Left lung (tissue), 8 donors: Measurements from ENCODE around the gene IKBIP. TPM values are rescaled to one million over a fixed set of nuclear protein-coding genes. Genes with fewer than 3 reads are reported as not detected.

Experiments
- polyA plus RNA-seq, 6 donors: library from polyadenylated mRNA; unstranded; fragments of 120-200 nt; gene quantifications; one replicate each; pipeline ENCODE4 v1.2.1, GENCODE V29; 2013; ENCODE audit not compliant: insufficient read length in 6 of 6
- total RNA-seq, 2 donors: library from RNA; stranded (reverse); fragmentation: NEBNext Ultra II Directional; extraction: Animal tissue kit (Norgen Biotek cat#: 25700); gene quantifications; one replicate each; pipeline ENCODE4 v1.2.1, GENCODE V29; 2021
- donor health status: DM: no; HTN: yes; CAD: no.
- donor health status: DM: no; HTN: no; CAD: no.

Gene IKBIP
- total and polyA plus RNA-seq, 8 donors = 23.6 to 31.7 (median 28.5) TPM

Other genes with a start within 250 kb of the IKBIP start
- gene TMPO, start 129.2 kb downstream of the IKBIP start, total RNA-seq = 10 to 100 TPM; 53.4 to 60.2 TPM
- 100 to 1,000 TPM; 188 to 262 (median 206) TPM for gene TMPO, start 129.2 kb downstream of the IKBIP start, polyA plus RNA-seq
- gene SLC25A3, start 51.1 kb downstream of the IKBIP start, total RNA-seq = 100 to 1,000 TPM; 402 to 517 TPM
- 100 to 1,000 TPM; 605 to 654 (median 610) TPM for gene SLC25A3, start 51.1 kb downstream of the IKBIP start, polyA plus RNA-seq
- gene APAF1, start 502 bp upstream of the IKBIP start, total RNA-seq = 10 to 100 TPM; 21.1 to 34.5 TPM
- gene APAF1, start 502 bp upstream of the IKBIP start, polyA plus RNA-seq = 10 to 100 TPM; 40.0 to 54.4 (median 44.6) TPM